ENCODE measurements around the gene CPM. TPM values are rescaled to one million over a fixed set of nuclear protein-coding genes. Genes with fewer than 3 reads are reported as not detected.

Gene CPM
- total and polyA plus RNA-seq, 4 donors: 14.2 to 65.0 (median 24.0) TPM

- TF ChIP-seq ZBTB33 (IDR thresholded peaks at IDR 0.05) (no peak), YY1 (IDR thresholded peaks at IDR 0.05) (no peak), JUND (IDR thresholded peaks at IDR 0.05) (no peak), GABPA (IDR thresholded peaks at IDR 0.05 in 1 of 2, conservative IDR thresholded peaks at IDR 0.05 in 1 of 2) (no peak), ATF3 (IDR thresholded peaks at IDR 0.05) (no peak), TAF1 (conservative IDR thresholded peaks at IDR 0.05) (no peak), RXRA (IDR thresholded peaks at IDR 0.05) (no peak), NR2F2 (IDR thresholded peaks at IDR 0.05) (no peak)
Measured at GRCh38 chr12:68855111-68855510, 77.9 kb downstream of the CPM start (continued).

- TF ChIP-seq EGR1 (IDR thresholded peaks at IDR 0.05; ENCODE audit: low read depth in 2 of 2) (no peak), HNF4G (IDR thresholded peaks at IDR 0.05) (no peak), RXRA (IDR thresholded peaks at IDR 0.05) (no peak), NR2F2 (IDR thresholded peaks at IDR 0.05) (no peak), ATF3 (IDR thresholded peaks at IDR 0.05) (no peak), HNF4A (conservative IDR thresholded peaks at IDR 0.05) (no peak), MAX (IDR thresholded peaks at IDR 0.05) (no peak), GABPA (IDR thresholded peaks at IDR 0.05 in 1 of 2, conservative IDR thresholded peaks at IDR 0.05 in 1 of 2) (no peak)
- Histone ChIP-seq H3K27ac (ENCODE audit: low read depth in 1 of 2, low read length in 2 of 2) (no peak overlapping the region), H3K9ac (ENCODE audit: low read depth in 1 of 2, low read length in 2 of 2) (no peak overlapping the region), H3K4me1 (ENCODE audit: control insufficient read depth in 4 of 4, insufficient read depth in 4 of 4, low read length in 3 of 4) (peaks cover 0 to 15% (median 4%) of the 10 kb centered on the region in 4 donors), H3K9me3 (ENCODE audit: control insufficient read depth in 4 of 4, low read length in 3 of 4) (no peaks in the 10 kb centered on the region), H3K36me3 (ENCODE audit: control insufficient read depth in 4 of 4, insufficient read depth in 3 of 4, low read depth in 1 of 4, low read length in 3 of 4) (peaks cover 0 to 3% (median 1%) of the 10 kb centered on the region in 4 donors), H3K27me3 (ENCODE audit: control insufficient read depth in 4 of 4, insufficient read depth in 4 of 4, low read length in 3 of 4) (no peaks in the 10 kb centered on the region), H3K4me3 (ENCODE audit: low read depth in 1 of 3, low read length in 3 of 3) (no peak overlapping the region)
- no peak for DNase-seq (ENCODE audit: low spot score)
- WGBS: 94% methylated on average over 3 of the region's 3 CpGs
Measured at GRCh38 chr12:68854554-68854953, 78.4 kb downstream of the CPM start.

GRCh38 chr12:68854078-68854468 lies 78.9 kb downstream of the CPM start:
- peaks cover 0 to 3% (median 1%) of the 10 kb centered on the region in 4 donors for H3K36me3 ChIP-seq (ENCODE audit: control insufficient read depth in 4 of 4, insufficient read depth in 3 of 4, low read depth in 1 of 4, low read length in 3 of 4)
- no peak overlapping the region for H3K27ac ChIP-seq (ENCODE audit: low read depth in 1 of 2, low read length in 2 of 2)
- H3K9me3 ChIP-seq (ENCODE audit: control insufficient read depth in 4 of 4, low read length in 3 of 4): no peaks in the 10 kb centered on the region
- H3K4me3 ChIP-seq (ENCODE audit: low read depth in 1 of 3, low read length in 3 of 3): no peak overlapping the region
- H3K27me3 ChIP-seq (ENCODE audit: control insufficient read depth in 4 of 4, insufficient read depth in 4 of 4, low read length in 3 of 4): no peaks in the 10 kb centered on the region
- peaks cover 0 to 18% (median 4%) of the 10 kb centered on the region in 4 donors for H3K4me1 ChIP-seq (ENCODE audit: control insufficient read depth in 4 of 4, insufficient read depth in 4 of 4, low read length in 3 of 4)
- DNase-seq (ENCODE audit: low spot score): no peak
- TF ChIP-seq RAD21 (IDR thresholded peaks at IDR 0.05) (no peak), HNF4A (conservative IDR thresholded peaks at IDR 0.05) (no peak), HNF4G (IDR thresholded peaks at IDR 0.05) (no peak), FOXA1 (IDR thresholded peaks at IDR 0.05) (no peak), ATF3 (IDR thresholded peaks at IDR 0.05) (no peak), FOXA2 (IDR thresholded peaks at IDR 0.05) (no peak), JUND (IDR thresholded peaks at IDR 0.05) (no peak), RXRA (IDR thresholded peaks at IDR 0.05) (no peak), NR2F2 (IDR thresholded peaks at IDR 0.05) (no peak), ZBTB33 (IDR thresholded peaks at IDR 0.05) (no peak)
- WGBS: 92% methylated on average over 2 of the region's 2 CpGs
- no peak overlapping the region for H3K9ac ChIP-seq (ENCODE audit: low read depth in 1 of 2, low read length in 2 of 2)
